ENCODE measurements around the gene RAB27A.

The RAB27A gene

GRCh38 chr15:55248895-55249294 is 40.7 kb downstream of the RAB27A start:
- TF ChIP-seq TCF12 (IDR thresholded peaks at IDR 0.05; ENCODE audit: low read depth) (no peak), YY1 (IDR thresholded peaks at IDR 0.05; ENCODE audit: low read depth) (no peak), RAD21 (IDR thresholded peaks at IDR 0.05; ENCODE audit: low read depth) (no peak)
- TF ChIP-seq, protein P1, sequence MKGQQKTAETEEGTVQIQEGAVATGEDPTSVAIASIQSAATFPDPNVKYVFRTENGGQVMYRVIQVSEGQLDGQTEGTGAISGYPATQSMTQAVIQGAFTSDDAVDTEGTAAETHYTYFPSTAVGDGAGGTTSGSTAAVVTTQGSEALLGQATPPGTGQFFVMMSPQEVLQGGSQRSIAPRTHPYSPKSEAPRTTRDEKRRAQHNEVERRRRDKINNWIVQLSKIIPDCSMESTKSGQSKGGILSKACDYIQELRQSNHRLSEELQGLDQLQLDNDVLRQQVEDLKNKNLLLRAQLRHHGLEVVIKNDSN (IDR thresholded peaks at IDR 0.05), result no peak

GRCh38 chr15:55247766-55248427 is 41.7 kb downstream of the RAB27A start:
- no peak for TF ChIP-seq REST (IDR thresholded peaks at IDR 0.05; ENCODE audit: low read depth)
- TF ChIP-seq TEAD4 (IDR thresholded peaks at IDR 0.05), result no peak
- no peak for TF ChIP-seq YY1 (IDR thresholded peaks at IDR 0.05; ENCODE audit: low read depth)
- TF ChIP-seq NFIC (IDR thresholded peaks at IDR 0.05), result no peak
- no peak for TF ChIP-seq TCF12 (IDR thresholded peaks at IDR 0.05; ENCODE audit: low read depth)
- TF ChIP-seq CEBPB (IDR thresholded peaks at IDR 0.05), result no peak
- TF ChIP-seq EGR1 (IDR thresholded peaks at IDR 0.05), result no peak
- TF ChIP-seq, protein P1 (IDR thresholded peaks at IDR 0.05), result no peak
- no peak for TF ChIP-seq ZBTB7A (IDR thresholded peaks at IDR 0.05; ENCODE audit: low read depth)
- TF ChIP-seq TAF1 (IDR thresholded peaks at IDR 0.05; ENCODE audit: low read depth), result no peak
- TF ChIP-seq, protein P2, sequence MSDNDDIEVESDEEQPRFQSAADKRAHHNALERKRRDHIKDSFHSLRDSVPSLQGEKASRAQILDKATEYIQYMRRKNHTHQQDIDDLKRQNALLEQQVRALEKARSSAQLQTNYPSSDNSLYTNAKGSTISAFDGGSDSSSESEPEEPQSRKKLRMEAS (IDR thresholded peaks at IDR 0.05), result no peak
- no peak for TF ChIP-seq RAD21 (IDR thresholded peaks at IDR 0.05; ENCODE audit: low read depth)
- no peak for TF ChIP-seq EP300 (IDR thresholded peaks at IDR 0.05; ENCODE audit: borderline replicate concordance)
- TF ChIP-seq FOXM1 (IDR thresholded peaks at IDR 0.05; ENCODE audit: borderline replicate concordance, low read depth), result no peak
- no peak for TF ChIP-seq CREB1 (IDR thresholded peaks at IDR 0.05; ENCODE audit: low read depth)

- TF ChIP-seq NFIC (IDR thresholded peaks at IDR 0.05), result no peak
- TF ChIP-seq ZBTB7A (IDR thresholded peaks at IDR 0.05; ENCODE audit: low read depth), result no peak
- TF ChIP-seq TEAD4 (IDR thresholded peaks at IDR 0.05), result no peak
- TF ChIP-seq CEBPB (IDR thresholded peaks at IDR 0.05), result no peak
- no peak for TF ChIP-seq FOXM1 (IDR thresholded peaks at IDR 0.05; ENCODE audit: borderline replicate concordance, low read depth)
- no peak for TF ChIP-seq RAD21 (IDR thresholded peaks at IDR 0.05; ENCODE audit: low read depth)
- no peak for TF ChIP-seq EP300 (IDR thresholded peaks at IDR 0.05; ENCODE audit: borderline replicate concordance)
Observed at GRCh38 chr15:55247311-55247710, 42.3 kb downstream of the RAB27A start.

GRCh38 chr15:55246567-55246966 is 43.0 kb downstream of the RAB27A start:
- TF ChIP-seq ZBTB7A (IDR thresholded peaks at IDR 0.05; ENCODE audit: low read depth) (no peak), TAF1 (IDR thresholded peaks at IDR 0.05; ENCODE audit: low read depth) (no peak), CREB1 (IDR thresholded peaks at IDR 0.05; ENCODE audit: low read depth) (no peak), NFIC (IDR thresholded peaks at IDR 0.05) (no peak), TEAD4 (IDR thresholded peaks at IDR 0.05) (no peak), RAD21 (IDR thresholded peaks at IDR 0.05; ENCODE audit: low read depth) (no peak), YY1 (IDR thresholded peaks at IDR 0.05; ENCODE audit: low read depth) (no peak), CEBPB (IDR thresholded peaks at IDR 0.05) (no peak), EGR1 (IDR thresholded peaks at IDR 0.05) (no peak), TCF12 (IDR thresholded peaks at IDR 0.05; ENCODE audit: low read depth) (no peak), REST (IDR thresholded peaks at IDR 0.05; ENCODE audit: low read depth) (no peak), FOXM1 (IDR thresholded peaks at IDR 0.05; ENCODE audit: borderline replicate concordance, low read depth) (no peak), EP300 (IDR thresholded peaks at IDR 0.05; ENCODE audit: borderline replicate concordance) (no peak)
- TF ChIP-seq, protein P2 (IDR thresholded peaks at IDR 0.05), result no peak
- TF ChIP-seq, protein P1 (IDR thresholded peaks at IDR 0.05), result no peak

- TF ChIP-seq FOXM1 (IDR thresholded peaks at IDR 0.05; ENCODE audit: borderline replicate concordance, low read depth) (no peak), CREB1 (IDR thresholded peaks at IDR 0.05; ENCODE audit: low read depth) (no peak), EGR1 (IDR thresholded peaks at IDR 0.05) (no peak), NFIC (IDR thresholded peaks at IDR 0.05) (no peak)
- TF ChIP-seq, protein P1 (IDR thresholded peaks at IDR 0.05), result no peak
Observed at GRCh38 chr15:55245059-55245458, 44.6 kb downstream of the RAB27A start.
